Amniotic epithelial cell (primary cell): Measurements from ENCODE around the gene ADARB1.

Experiments
- DNase-seq: peaks from one replicate; pipeline ENCODE4 v3.0.0-alpha.2; 2010; ENCODE audit warnings: low read depth

Gene ADARB1

GRCh38 chr21:45228171-45228641 is 153.8 kb downstream of the ADARB1 start:
- DNase-seq = peak; percentile 99

GRCh38 chr21:45228656-45229240 is 154.4 kb downstream of the ADARB1 start:
- DNase-seq = peak; percentile 14

- no peak for DNase-seq
Observed at GRCh38 chr21:45231705-45232104, 157.3 kb downstream of the ADARB1 start.

GRCh38 chr21:45234127-45234526 is 159.7 kb downstream of the ADARB1 start:
- DNase-seq = no peak

DNA sequence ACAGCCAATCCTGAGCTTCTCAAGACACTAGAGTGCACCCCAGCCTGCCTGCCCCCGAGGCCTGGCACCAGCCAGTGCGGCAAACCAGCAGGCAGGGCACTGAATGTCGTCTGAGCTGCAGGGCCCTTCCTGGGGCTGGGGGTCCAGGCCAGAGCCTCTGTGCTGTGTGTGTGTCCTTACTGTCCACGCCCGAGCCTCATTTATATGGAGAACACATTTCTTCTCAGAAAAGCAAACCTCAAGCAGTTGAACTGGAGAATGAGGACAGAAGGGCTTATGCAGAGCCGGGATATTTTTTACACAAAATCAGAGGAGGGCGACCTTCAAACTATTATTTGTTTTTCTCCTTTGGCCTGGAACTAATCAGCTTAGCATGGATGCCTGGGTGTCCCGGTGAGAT is 160.6 kb downstream of the ADARB1 start:
- no peak for DNase-seq

DNA sequence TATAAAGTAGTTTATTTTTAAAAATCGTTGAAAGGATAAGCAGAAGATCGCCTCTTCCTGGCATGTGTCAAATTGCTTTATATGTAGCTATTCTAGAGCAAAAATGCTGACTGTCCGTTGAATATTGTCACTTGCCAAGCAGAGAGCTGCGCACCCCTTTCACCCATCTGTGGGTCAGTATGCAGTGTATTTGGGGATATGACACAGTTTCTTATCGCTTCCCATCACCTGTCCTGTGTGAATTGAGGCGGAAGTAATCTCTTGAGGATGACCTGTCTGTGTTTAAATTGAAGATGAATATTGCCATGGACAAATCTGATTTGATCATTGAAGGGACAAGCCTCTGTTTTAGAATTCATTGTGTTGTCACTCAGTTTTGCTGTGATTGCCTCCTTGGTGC is 161.1 kb downstream of the ADARB1 start:
- DNase-seq = no peak

- DNase-seq = no peak
Observed at GRCh38 chr21:45236481-45236880, 162.1 kb downstream of the ADARB1 start.

DNA sequence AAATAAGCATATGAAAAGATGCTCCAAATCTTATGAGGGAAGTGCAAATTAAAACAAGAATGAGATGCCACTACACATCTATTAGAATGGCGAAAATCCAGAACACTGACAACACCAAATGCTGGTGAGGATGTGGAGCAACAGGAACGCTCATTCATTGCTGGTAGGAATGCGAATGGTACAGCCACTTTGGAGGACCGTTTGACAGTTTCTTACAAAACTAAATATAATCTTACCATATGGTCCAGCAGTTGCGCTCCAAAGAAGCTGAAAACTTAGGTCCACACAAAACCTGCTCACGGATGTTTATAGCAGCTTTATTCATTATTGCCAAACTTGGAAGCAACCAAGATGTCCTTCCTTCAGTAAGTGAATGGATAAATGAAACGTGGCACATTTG is 163.0 kb downstream of the ADARB1 start:
- DNase-seq = no peak

GRCh38 chr21:45241357-45241756 is 167.0 kb downstream of the ADARB1 start:
- no peak for DNase-seq

GRCh38 chr21:45243603-45244002 is 169.2 kb downstream of the ADARB1 start:
- no peak for DNase-seq

DNA sequence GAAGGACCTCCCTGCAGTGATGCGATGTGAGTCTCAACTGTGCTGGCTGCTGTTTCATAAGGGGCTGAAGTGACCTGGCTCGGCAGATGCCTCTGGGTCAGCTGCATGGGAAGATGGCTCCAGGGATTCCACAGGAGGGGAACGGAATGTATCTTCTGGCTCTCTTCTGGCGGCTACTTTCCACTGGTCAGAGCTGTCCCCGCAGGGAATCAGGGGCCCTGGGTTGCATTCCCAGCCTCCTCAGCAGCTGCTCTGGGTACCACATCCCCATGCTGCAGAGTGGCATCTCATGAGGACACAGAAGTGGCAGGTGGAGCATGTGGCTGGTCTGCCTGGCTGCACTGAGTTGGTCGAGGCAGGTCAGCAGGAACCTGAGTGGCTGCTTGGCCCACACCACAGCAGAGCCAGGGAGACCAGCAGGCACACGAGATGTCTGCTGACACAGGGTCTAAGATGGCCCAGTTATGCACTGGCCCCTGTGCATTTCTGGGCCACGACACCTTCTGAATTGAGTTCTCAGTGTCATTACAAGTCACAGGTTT is 170.5 kb downstream of the ADARB1 start:
- no peak for DNase-seq

- no peak for DNase-seq
Observed at GRCh38 chr21:45246386-45247320, 172.3 kb downstream of the ADARB1 start.

GRCh38 chr21:45248301-45248892 is 174.0 kb downstream of the ADARB1 start:
- no peak for DNase-seq

DNA sequence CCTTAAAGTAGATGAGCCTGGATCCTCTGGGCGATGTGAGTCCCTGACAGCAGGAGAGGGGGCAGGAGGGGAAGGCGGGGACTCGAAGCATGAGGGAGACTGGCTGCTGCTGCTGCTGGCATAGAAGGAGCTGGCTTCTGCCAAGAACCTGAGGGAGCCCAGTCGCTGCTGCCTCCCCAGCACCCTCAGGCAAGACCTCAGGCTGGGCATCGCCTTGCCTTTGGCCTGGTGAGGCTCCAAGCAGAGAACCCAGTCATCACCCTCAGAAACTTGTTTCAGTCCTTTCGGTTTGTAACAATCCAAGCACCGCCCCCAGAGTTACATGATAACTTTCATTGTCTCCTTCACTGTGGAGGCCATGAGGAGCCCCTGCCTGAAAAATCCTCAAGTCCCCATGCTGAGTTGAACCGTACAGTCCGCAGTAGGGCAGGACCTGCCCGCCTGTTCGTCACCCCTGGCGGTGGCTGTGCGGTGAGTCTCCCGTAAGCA is 174.6 kb downstream of the ADARB1 start:
- no peak for DNase-seq

DNA sequence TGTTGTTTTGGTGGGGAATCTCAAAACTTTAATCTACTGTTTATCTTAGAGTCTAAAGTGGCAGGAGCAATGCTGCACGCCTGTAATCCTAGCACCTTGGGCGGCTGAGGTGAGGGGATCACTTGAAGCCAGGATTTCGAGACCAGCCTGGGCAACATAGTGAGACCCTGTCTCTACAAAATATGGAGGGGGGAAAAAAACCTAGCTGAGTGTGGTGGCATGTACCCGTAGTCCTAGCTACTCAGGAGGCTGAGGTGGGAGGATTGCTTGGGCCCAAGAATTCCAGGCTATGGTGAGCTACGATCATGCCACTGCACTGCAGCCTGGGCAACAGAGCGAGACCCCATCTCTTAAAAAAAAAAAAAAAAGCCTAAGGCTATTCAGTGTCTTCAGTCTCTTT is 175.2 kb downstream of the ADARB1 start:
- DNase-seq = no peak

DNA sequence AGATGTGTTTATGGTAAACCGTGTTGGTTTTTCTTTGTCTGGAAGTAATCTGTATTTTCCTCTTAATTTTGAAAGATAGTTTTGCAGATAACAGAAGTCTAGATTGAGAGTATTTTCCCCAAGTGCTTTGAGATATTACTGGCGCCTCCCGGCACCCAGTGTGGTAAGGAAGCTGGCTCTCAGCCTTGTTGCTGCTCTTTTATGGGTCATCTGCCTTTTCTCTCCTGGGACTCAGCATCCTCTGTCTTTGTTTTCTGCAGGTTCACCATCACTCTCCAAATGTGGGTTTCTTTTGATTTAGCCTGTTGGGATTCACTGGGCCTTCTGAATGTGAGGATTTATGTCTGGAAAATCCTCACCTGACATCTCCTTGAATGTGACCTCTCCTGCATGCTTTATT is 175.9 kb downstream of the ADARB1 start:
- no peak for DNase-seq

DNA sequence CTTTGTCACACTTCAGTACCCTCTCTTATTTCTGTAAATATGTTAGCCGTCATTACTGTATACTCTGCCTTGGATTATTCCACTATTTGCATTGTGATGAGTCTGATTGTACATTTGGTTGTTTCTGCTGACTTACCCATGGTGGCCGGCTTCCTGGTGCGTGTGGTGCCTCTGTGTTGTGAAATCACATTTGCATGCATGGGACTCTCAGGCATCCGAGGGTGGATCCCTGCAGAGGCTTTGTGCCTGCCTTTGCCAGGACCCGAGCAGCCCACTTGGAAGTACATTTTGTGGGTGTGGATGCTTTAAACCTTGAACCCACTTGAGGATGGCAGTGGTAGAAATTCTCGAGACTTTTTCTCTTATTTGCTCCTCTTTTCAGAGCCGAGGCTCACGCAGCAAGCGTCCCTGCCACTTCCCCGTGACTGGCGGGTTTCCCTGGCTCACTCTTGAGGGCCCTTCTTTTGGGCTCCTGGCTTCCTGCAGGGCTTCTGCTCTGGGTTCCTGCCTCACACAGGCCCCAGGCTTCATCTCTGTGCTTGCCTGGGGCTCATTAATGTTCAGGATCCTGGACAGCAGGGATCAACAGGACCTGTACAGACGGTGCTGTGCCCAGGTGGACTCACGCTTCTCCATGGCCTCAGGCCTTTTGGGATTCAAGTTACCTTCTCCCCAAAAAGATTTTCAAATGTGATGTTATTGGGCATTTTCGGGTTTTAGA is 176.7 kb downstream of the ADARB1 start:
- DNase-seq = no peak

DNA sequence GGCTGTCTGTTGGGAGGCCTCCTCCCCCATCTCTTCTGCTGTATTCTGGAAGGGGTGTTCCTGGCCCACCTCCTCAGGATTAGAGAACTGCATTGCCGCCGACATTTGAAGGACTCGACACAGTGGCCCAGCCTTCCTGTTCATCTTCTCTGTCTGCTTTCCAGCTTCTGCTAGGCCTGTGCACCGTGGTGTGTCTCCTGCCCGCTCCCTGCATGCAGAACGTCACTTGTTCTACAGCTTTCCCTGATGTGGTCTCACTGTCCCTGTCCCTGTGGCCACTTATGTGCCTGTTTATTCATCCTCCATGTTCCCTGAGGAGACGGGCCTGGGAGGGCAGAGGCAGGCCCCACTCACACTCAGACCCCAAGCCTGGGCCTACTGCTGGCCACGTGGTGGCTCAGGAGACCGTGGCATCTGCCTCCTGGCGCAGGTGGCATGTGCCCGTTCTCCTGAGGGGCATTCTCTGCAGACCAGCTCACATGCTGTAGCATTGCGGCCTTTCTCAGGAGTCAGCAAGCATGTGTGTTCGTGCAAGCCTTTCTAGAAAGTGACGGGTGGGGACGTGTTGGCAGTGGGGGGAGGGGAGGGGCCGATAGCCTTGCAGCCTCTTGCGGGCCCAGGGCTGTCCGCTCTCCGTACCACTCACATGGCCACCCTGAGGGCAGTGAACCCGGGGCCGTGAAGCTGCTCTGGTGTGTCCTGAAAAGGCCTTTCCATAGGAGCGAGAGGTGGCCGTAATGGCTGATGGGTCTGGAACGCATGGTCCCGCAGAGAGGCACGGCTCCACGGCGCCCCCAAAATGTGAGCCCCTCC is 177.5 kb downstream of the ADARB1 start:
- no peak for DNase-seq

GRCh38 chr21:45252448-45252925 is 178.1 kb downstream of the ADARB1 start:
- DNase-seq = no peak

- DNase-seq = peak; percentile 22
Observed at GRCh38 chr21:45253180-45253579, 178.8 kb downstream of the ADARB1 start.
